ENCODE data around the gene CNNM2.

The CNNM2 gene

DNA sequence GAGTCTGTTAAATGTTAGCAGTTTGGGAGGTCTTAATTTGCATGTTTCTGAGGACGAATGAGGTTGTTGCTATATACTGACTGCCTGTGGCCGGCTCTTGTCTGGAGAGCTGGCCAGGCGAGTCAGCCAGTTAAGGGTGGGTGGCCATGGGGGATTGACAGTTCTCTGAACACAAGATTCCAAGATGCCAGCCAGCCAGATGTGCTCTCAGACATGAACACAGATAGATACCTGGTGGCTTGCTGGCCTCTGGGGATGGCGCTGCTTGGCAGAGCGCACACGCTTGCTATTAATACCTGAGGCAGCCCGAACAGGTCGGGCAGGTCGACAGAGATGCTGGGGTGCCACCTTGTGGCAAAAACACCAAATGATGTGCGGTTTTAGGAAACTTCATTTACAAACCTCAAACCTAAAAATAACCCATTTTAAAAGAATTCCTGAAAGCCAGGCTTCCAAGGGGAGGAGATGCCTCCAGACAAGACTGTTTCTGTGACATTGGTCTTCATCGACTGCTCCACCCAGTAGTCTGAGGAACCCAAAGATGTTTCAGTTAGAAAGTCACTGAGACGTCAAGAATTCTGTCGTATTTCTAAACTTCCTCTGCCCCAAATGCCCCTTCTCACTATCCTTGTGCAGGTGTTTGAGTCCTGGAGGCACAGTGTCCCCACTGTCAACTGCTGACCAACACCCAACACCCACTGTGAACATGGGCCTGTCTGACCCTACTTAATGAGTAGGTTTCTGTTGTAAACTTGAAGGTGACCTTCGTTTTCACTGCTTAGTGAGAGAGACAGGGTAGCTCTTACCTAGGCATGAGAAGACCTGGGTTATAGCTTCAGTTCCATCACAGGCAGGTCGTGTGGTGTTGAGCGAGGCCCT, 151.6 kb downstream of the CNNM2 start:
- peak; percentile 29 to 53 for DNase-seq (ENCODE audit: low read depth in 2 of 2, low spot score in 1 of 2)

DNA sequence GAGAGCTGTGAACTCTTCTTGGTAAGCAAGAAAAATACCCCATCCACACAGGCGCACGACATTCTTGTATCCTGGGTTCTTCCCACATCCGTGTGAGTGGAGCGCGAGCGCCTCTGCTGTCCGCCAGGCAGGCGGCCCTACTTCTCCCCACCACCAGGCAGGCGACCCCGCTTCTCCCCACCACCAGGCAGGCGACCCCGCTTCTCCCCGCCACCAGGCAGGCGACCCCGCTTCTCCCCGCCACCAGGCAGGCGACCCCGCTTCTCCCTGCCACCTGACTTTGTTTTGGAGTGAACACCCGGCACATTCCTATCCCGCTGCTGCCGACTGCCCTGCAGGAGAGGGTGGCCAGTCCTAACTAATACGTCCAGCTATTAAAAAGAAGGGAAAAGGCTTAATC, 154.2 kb downstream of the CNNM2 start:
- DNase-seq (ENCODE audit: low read depth in 2 of 2, low spot score in 1 of 2): no peak

DNA sequence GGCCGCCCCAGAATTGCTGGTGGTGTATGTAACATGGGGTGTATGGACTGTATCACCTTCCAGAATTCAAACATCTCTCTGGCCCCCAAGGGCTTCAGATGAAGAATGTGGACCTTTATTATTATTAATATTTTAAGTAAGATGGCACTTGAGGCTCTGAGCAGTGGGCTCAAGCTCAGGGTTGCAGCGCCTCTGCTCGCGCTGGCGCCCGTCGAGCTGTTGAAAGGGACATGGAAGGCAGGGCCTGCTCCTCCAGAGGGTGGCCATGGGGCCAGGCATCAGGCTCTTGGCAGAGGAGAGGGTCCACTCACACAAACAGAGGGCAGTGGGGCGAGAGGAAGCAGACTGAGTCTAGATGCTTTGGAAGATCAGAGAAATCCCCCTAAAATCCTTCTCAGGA, 154.8 kb downstream of the CNNM2 start:
- DNase-seq (ENCODE audit: low read depth in 2 of 2, low spot score in 1 of 2): no peak

DNA sequence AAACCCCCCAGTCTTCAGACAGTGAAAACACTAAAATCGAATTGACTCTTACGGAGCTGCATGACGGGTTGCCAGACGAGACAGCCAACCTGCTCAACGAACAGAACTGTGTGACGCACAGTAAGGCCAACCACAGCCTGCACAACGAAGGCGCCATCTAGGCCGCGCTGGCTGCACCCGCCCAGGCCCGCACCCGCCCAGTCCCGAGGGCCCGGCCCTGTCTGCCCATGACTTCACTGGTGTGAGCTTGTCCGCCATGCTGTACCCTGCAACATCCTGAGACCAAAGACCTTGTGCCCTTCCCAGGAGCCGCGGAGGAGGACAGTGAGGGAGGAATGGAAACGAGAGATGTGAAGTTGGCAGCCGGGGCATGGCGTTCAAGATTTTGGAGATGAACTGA, 158.9 kb downstream of the CNNM2 start:
- DNase-seq (ENCODE audit: low read depth in 2 of 2, low spot score in 1 of 2): no peak

DNA sequence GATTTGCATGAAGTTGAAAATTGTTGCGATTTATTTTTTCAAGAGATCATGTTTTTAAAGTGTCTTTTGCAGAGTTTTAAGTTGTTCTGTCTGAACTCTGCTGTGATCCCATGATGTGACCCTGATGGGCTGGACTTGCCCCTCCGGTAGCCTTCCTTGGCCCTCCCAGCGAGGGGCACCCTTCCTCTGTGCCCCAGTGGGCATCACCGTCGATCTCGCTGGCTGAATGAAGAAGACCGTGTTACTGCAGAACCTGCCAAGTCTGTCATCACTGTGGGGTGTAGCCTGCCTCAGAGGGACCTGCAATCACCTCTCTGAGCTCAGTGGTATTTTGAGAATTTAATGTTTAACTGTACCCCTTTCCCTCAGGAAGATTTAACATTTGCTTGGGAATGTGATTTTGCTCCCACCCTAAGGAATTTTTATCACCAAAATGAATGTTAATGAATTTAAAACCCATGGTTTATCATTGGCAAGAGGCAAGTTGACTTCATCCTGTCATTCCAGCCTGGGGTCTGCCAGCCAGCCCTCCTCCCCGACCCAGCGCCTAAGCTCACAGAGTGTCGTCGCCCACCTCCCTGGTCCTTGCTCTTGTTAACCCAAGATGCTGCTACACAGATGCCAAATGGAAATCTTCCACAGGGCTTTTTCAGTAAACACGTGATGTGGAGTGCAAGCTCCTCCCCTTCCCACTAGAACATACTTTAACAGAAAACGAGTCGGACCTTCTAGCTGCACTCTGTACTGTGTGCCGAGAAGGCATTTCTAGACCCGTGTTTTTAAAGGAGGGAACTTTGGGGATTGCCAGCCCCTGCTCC, 159.6 kb downstream of the CNNM2 start:
- DNase-seq (ENCODE audit: low read depth in 2 of 2, low spot score in 1 of 2): no peak

DNA sequence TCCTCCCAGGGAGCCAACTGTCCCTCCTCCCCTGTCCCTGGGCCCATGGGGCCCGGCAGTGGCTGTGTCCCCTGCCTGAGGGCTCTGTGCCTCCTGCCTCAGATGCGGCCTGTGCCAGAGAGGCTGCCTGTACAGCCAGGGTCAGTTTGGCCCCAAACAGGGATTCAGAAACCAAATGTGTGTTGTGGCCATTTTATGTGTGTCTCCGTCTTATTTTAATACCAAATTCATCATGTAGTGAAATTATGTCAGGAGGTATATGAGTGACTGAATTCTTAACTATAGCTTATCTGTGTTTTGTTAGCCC, 160.2 kb downstream of the CNNM2 start:
- DNase-seq (ENCODE audit: low read depth in 2 of 2, low spot score in 1 of 2): no peak

DNA sequence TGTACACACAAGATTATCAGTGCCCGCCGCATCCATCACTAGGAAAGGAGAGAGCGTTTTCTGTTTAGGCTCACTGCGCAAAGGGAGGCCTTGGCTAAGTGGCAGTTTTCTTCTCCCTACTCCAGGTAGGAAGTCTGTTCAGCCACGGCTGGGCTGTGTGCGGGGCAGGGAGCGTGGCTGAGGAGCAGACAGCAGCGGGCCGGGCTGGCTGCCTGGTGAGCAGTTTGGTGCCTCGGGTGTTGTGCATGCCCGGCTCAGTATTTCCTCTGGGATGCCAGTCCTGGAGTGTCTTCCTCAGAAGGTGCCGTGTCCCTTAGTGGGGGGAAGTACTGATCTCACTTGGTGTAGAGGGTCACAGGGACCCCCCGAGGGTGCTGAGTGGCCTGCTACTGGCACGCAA, 160.6 kb downstream of the CNNM2 start:
- DNase-seq (ENCODE audit: low read depth in 2 of 2, low spot score in 1 of 2): no peak

DNA sequence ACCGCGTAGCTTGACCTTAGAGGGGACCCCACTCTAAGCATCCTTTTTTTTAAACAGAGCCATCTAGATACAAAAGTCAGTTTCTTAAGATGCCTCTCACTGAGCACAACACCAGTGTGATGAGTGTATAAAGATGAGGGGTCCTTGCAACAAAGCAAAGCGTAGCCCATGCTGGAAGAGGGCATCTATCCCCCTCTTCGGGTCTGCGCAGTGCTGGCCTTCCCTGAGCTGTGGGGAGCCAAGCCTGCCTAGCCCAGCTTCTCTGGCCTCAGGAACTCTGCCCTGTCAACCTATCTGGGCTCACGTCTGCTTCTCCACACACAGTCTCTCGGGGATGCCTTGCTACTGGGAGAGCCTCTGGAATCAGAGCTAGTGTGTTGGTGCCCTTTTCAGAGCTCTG, 161.0 kb downstream of the CNNM2 start:
- no peak for DNase-seq (ENCODE audit: low read depth in 2 of 2, low spot score in 1 of 2)

DNA sequence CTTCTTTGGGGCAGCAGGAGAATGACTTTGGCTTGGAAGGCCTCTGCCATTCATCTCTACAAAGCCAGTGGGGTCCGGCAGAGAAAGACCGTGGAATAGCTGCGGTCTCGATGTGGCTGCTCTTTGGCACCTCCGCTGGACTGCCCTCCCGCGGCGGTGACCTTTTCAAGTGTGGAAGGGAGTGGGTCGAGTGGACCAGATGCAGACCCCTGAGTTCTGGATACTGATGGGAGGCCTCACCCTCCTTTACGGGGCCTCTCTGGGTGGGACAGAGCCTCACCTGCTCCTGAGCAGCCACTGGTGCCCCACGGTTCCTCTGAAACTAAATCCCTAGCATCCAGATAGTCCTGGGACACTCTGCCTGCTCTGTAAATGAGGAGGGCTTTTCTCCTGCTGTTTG, 161.9 kb downstream of the CNNM2 start:
- no peak for DNase-seq (ENCODE audit: low read depth in 2 of 2, low spot score in 1 of 2)

DNA sequence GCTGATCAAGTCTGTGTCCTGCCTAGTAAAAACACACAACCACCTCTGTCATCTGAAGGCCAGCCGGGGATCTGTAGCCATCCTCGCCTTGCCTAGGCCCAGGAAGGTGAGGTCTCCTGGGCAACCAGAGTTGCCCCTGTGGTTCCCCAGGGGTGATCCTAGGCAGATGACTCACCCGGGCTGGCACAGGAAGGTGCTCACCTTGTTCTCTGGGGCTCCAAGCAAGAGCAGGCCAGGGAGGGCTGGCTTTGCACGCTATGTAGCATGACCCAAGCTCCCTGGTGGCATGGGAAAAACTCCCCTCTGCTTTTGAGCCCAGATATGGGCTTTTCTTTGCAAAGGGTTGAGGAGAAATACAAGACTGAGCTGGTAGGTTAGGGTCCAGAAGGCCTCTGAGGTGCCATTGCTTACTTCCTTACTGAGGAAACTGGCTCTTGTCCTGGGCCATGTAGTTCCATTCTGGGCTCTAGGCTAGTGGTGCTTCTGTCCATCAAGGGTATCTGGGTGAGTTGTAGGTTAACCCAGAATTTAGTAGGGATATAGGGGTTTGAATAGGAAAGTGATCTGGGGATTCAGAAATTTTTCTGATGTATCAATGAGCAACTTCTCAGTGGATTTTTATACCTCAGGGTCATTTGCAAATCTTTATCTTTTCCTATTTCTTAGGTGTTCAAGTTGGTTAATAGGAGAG, 162.9 kb downstream of the CNNM2 start:
- no peak for DNase-seq (ENCODE audit: low read depth in 2 of 2, low spot score in 1 of 2)

DNA sequence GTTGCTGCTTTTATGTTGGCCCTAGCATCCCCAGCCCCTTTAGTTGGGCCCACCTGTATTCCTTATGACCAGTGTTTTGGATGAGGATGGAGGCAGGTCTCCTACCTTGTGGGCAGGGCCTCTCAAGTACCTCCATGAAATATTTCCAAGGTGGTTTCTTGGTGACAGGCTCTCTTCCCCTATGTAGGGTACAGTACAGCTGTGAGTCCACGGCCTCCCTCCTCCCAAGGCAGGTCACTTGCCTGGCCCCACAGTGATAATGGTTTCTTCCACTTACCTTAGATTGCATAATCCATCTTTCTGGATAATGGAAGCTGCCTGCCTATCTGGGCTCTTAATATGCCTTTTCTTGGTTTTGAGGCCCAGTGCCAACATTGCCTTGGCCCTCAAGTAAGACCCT, 164.6 kb downstream of the CNNM2 start:
- no peak for DNase-seq (ENCODE audit: low read depth in 2 of 2, low spot score in 1 of 2)

DNA sequence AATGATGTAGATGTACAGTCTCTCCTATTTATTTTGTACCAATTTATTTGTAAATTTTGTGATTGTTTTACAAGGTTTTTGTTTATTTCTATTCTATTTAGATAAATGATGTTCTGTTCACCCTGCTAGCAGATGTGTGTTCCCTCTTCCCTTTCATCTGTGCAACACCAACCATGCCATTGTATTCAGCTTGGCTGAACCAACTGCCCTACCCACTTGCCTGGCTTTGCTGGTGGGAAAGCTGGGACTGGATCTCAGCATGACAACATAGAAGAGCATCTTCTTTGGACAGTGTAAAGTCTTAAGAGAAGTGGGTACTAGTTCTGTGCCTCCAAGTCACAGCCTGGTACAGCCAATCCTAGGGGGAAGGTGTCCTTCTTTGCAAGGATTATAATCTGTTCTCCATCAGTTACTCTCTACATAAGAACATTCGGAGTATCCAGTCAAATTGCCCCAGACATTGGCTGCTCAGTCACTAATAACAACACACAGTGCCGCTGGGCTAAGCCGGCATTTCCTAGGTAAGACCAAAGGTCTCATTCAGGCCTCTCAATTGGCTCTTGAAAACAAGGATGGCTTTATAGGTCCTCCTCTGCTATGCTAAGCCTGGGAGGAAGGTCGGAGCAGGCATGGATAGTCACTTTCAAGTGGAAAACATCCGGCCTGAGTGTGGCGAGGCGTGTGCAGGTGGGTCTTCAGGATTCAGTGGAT, 165.3 kb downstream of the CNNM2 start:
- no peak for DNase-seq (ENCODE audit: low read depth in 2 of 2, low spot score in 1 of 2)

DNA sequence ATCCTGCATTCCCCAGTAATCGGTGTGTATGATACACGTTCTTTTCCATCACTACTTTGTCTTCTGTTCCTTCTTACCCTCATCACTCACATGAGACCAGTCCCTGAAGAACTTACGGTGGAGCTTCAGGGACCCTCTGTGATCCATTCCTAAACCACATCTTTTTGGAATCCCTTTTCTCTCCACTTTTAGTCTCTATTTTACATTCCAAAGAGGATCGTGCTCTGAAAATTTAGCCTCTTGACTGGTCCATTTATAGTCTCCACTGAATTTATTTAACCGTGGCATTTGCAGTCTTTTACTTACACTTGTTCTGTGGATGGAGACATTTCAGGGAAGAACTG, 165.9 kb downstream of the CNNM2 start:
- no peak for DNase-seq (ENCODE audit: low read depth in 2 of 2, low spot score in 1 of 2)

DNA sequence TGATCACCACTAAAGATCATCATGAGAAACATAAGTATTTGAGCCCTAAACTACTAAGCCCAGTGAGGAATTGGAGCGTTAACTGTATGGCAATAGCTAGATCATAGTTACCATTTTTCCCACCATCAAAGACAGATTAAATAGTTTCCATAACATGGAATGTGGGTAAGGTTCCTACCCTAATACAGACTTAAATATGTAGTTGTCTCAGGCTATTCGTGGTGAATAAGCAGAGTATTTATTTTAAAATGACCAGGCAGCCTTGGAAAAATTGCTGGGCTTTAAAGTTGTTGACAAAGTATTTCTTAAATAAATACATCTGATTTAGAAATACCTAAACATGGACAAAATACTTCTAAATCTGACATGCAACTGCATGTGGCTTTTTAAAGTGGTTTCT, 168.2 kb downstream of the CNNM2 start:
- DNase-seq (ENCODE audit: low read depth in 2 of 2, low spot score in 1 of 2): no peak

DNA sequence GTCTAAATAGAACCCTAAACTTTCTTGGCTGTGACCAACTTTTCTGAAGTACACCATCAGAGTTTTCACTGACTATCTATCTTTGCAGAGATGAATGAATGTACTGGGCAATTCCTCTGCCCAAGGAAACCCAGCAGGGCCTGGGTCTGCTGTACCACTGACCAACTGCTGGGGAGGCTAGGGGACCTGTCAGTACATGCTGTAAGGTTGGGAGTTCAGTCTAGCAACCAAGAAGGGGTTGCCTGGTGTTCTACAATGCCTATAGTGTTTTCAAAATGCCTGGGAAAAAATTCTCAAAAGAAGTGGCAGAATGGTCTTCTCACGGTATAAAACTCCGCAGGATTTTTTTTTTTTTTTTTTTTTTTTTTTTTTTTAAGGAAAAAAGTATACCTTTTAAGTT, 168.7 kb downstream of the CNNM2 start:
- DNase-seq (ENCODE audit: low read depth in 2 of 2, low spot score in 1 of 2): no peak

DNA sequence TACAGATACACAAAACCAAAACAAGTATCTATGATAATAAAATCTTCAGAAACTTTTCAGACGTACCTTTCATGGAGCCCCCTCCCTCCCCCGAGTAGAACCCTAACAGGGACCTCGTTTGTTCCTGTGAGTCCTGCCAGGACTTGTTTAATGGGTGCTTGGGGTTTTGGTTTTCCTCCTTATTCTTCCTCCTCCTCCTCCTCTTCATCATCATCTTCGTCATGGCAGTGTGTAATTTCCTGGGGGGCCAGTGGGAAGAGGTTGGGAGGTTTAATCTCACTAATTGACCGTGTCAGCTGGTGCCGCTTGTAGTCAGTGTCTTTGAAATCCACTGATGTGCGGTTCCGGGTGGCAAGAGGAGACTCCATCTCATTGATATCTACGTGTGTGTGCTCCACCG, 171.4 kb downstream of the CNNM2 start:
- DNase-seq (ENCODE audit: low read depth in 2 of 2, low spot score in 1 of 2): no peak

DNA sequence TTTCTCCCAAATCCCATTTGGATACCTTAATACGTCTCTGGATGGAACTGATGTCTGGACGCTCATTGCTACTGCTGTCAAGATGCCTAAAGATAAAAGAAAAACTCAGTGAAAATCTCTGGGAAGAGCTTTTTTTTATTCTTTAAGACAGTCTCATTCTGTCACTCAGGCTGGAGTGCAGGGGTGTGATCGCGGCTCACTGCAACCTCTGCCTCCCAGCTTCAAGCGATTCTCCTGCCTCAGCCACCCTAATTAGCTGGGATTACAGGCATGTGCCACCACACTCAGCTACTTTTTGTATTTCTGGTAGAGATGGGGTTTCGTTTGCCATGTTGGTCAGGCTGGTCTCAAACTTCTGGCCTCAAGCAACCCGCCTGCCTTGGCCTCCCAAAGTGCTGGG, 172.8 kb downstream of the CNNM2 start:
- DNase-seq (ENCODE audit: low read depth in 2 of 2, low spot score in 1 of 2): no peak

DNA sequence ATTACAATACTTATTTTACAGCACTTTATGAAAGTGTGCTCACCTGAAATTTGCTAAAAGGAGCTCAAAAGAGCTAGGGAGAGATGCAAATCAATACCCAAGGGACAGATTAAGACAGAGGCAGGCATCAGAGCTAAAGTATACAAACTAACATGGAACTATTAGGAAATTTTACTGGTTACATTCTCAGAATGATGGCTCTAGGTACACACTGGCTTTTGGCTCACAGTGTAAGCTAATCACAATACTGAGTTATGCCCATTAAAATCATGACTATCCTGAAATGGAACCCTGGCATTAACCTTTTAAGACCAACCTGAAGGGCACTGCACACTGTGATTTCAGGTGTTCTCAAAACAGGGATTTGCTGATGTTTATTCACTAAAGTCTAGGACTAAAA, 176.9 kb downstream of the CNNM2 start:
- no peak for DNase-seq (ENCODE audit: low read depth in 2 of 2, low spot score in 1 of 2)

DNA sequence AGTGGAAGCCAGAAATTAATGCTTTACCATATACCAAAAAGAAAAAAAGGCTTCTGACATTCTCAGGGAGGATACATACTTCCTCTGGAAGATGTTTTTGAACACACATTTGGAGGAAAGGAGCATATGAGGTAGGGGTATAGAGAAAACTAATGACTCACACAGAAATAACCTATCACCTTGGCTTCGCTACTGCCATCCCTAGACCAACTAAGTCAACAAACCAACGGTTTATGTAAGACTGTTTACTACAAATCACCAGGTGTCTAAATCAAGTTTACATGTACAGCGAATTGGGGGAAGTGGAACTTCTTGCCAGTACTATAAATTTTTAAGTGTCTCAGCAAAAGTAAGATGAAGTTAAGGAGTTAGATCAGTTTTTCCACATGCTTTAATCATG, 178.0 kb downstream of the CNNM2 start:
- DNase-seq (ENCODE audit: low read depth in 2 of 2, low spot score in 1 of 2): no peak

DNA sequence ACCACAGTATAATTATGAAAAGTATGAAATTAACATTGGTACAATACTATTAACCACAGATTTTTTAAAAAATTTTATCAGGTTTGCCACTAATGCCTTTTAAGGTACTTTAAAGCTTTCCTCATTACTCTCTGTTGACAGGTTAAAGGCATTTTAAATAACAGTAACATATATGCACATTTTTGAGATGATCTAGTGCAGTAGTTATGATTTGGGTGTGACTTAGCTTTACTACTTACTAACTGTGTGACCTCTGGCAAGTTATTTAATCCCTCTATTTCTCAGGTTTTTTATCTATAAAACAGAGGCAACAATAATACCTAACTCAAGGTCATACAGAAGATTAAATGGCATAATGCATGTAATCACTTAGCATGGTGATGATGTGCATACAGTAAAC, 180.1 kb downstream of the CNNM2 start:
- no peak for DNase-seq (ENCODE audit: low read depth in 2 of 2, low spot score in 1 of 2)

DNA sequence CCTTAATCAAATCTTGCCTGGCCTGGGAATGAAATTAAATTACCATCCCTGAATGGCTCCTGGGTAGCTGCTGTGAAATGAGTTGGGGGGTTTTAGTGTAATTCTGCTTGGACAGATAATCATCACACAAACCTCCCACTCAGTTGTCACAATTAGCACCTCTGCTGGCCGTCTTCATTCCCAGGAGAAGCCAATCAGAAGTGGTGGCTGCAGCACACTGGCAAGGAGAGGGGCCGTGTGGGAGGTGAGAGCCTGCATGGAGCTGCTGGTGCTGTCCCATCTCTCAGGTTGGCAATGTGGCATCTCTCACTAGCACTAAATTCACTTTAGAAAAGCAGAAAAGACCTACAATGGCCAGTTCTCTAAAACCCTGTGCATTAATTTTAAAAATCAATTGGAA, 182.5 kb downstream of the CNNM2 start:
- no peak for DNase-seq (ENCODE audit: low read depth in 2 of 2, low spot score in 1 of 2)

DNA sequence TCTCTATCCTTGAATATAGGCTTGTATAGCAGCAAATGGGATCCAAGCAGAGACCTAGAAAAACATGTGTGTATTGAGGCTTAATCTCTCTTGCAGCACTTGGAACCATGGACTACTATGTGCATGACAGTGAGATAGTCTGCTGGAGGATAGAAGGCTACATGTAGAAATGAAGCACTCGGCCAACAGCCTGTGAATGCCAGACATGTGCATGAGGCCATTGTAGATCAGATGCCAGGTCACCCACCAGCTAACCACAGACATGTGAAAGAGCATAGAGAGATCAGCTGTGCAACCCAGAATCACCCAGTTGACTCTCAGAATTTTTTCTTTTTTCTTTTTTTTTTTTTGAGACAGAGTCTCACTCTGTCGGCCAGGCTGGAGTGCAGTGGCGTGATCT, 184.1 kb downstream of the CNNM2 start:
- no peak for DNase-seq (ENCODE audit: low read depth in 2 of 2, low spot score in 1 of 2)

All from stimulated activated CD8-positive, alpha-beta memory T cell treated with anti-CD3 and anti-CD28 coated beads, Interleukin-4, amount 100 ng/mL, for 1 hour (primary cell).